Measurements from ENCODE around the gene ZNF236.

GRCh38 chr18:76788571-76789317, 33.6 kb upstream of the ZNF236 start:
- TF ChIP-seq CTCF (IDR thresholded peaks at IDR 0.05; ENCODE audit: insufficient read depth, low read length, poor library complexity, severe bottlenecking) (no peak), EZH2phosphoT487 (conservative IDR thresholded peaks at IDR 0.05; ENCODE audit: low read length) (no peak)

Measured in SU-DHL-6 (cell line).